ENCODE measurements around the gene COTL1. TPM values are rescaled to one million over a fixed set of nuclear protein-coding genes. Genes with fewer than 3 reads are reported as not detected.

Gene COTL1
- total and polyA plus RNA-seq, 8 donors, result 92.7 to 206 (median 119) TPM

DNA sequence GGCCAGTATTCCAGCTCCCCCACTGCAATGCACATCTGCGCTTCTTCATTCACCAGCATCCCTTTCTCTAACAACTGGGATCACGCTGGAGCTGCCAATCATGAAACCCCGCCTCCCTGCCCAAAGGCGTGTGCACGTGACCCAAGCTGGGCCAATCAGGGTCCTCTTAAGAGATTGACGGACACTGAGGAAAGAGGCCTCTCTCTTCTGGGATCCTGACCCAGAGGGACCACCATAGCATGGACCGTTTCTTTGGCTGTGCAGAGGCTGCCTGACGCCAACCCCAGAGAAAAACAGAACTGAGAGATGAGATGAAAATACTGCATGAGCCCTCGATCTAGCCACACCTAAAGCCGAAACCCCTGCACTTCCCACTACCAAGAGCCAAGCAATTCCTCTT, 32.0 kb downstream of the COTL1 start:
- Histone ChIP-seq H3K36me3 (peaks cover 0 to 67% of the 10 kb centered on the region in 2 donors), H3K27me3 (no peaks in the 10 kb centered on the region), H3K4me1 (peaks cover 0 to 18% of the 10 kb centered on the region in 2 donors), H3K9me3 (no peaks in the 10 kb centered on the region), H3K4me3 (no peak overlapping the region), H3K27ac (peak overlapping the region in 1 of 2 donors; percentile 38)
- ATAC-seq, result peak; percentile 28
- DNase-seq, result no peak
- intact Hi-C loops (cut with DNase I), result no loop called here
- TF ChIP-seq, protein P1, sequence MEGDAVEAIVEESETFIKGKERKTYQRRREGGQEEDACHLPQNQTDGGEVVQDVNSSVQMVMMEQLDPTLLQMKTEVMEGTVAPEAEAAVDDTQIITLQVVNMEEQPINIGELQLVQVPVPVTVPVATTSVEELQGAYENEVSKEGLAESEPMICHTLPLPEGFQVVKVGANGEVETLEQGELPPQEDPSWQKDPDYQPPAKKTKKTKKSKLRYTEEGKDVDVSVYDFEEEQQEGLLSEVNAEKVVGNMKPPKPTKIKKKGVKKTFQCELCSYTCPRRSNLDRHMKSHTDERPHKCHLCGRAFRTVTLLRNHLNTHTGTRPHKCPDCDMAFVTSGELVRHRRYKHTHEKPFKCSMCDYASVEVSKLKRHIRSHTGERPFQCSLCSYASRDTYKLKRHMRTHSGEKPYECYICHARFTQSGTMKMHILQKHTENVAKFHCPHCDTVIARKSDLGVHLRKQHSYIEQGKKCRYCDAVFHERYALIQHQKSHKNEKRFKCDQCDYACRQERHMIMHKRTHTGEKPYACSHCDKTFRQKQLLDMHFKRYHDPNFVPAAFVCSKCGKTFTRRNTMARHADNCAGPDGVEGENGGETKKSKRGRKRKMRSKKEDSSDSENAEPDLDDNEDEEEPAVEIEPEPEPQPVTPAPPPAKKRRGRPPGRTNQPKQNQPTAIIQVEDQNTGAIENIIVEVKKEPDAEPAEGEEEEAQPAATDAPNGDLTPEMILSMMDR (IDR thresholded peaks at IDR 0.05), result no peak

DNA sequence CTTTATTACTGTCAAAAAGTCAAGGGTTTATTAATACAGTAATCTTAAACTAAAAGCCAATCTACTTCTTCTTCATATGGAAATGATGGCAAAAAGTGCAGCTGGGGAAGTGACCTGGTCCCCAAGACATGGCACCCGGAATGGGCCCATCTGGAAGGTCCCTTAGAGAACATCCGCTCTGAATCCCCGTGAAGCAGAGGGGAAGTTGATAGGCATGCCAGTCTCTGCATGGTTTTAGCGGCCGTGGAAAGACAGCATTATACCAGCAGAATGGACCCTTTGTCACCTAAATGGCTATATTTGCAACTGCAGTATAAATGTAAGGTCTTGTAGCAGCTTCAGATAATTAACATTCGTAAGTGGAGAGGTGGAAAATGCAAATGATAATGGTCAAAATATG, 32.4 kb downstream of the COTL1 start:
- no peak for ATAC-seq
- Histone ChIP-seq H3K9me3 (no peaks in the 10 kb centered on the region), H3K27me3 (no peaks in the 10 kb centered on the region), H3K36me3 (peaks cover 0 to 68% of the 10 kb centered on the region in 2 donors), H3K4me1 (peaks cover 0 to 18% of the 10 kb centered on the region in 2 donors), H3K27ac (no peak overlapping the region), H3K4me3 (no peak overlapping the region)
- no peak for DNase-seq
- intact Hi-C loops (cut with DNase I), result no loop called here
- TF ChIP-seq, protein P1 (IDR thresholded peaks at IDR 0.05), result no peak

DNA sequence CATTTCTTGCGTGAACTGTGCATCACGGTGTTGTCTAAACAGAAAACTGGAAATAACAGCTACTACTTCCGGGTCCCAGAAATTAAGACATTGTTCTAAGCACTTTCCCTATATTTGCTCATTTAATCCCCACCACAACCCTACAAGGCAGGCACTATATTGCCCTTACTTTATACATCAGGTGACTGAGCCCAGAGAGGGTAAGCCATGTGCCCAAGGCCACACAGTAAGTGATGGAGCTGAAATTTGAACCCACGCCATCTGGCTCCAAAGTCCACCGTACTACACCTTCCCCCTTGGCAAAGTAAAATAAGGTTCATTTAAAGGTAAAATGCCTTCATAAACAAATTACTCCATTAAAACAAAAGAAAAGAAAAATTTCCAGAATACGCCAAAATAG, 33.2 kb downstream of the COTL1 start:
- Histone ChIP-seq H3K36me3 (peaks cover 0 to 70% of the 10 kb centered on the region in 2 donors), H3K4me1 (peaks cover 0 to 20% of the 10 kb centered on the region in 2 donors), H3K9me3 (no peaks in the 10 kb centered on the region), H3K4me3 (no peak overlapping the region), H3K27me3 (no peaks in the 10 kb centered on the region), H3K27ac (no peak overlapping the region)
- TF ChIP-seq, protein P1 (IDR thresholded peaks at IDR 0.05), result no peak
- intact Hi-C loops (cut with DNase I), result no loop called here
- DNase-seq, result no peak
- ATAC-seq, result no peak

DNA sequence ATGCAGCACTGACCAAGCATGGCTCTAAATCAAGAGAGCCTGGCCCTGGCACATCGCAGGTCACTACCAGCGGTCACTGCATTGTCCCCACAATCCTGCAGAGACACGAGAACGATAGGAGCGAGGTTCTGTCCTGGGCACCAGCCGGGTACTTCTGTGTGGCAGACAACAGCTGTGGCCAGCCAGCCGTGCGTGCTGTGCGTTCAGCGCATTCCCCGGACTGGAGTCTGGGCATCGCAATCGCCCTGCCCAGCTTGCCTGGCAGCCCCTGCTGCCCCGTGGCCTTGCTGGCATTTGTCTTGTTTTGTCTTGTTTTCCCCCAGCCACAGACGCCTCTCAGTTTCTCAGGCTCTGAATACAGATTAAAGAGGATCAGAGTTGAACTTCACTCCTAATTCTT, 33.9 kb downstream of the COTL1 start:
- DNase-seq (no peak), ATAC-seq (no peak)
- TF ChIP-seq, protein P1 (IDR thresholded peaks at IDR 0.05), result no peak
- H3K9me3 ChIP-seq, result no peaks in the 10 kb centered on the region
- H3K27ac ChIP-seq, result no peak overlapping the region
- peaks cover 0 to 21% of the 10 kb centered on the region in 2 donors for H3K4me1 ChIP-seq
- peaks cover 0 to 69% of the 10 kb centered on the region in 2 donors for H3K36me3 ChIP-seq
- no peak overlapping the region for H3K4me3 ChIP-seq
- no peaks in the 10 kb centered on the region for H3K27me3 ChIP-seq
- intact Hi-C loops (cut with DNase I), result no loop called here

DNA sequence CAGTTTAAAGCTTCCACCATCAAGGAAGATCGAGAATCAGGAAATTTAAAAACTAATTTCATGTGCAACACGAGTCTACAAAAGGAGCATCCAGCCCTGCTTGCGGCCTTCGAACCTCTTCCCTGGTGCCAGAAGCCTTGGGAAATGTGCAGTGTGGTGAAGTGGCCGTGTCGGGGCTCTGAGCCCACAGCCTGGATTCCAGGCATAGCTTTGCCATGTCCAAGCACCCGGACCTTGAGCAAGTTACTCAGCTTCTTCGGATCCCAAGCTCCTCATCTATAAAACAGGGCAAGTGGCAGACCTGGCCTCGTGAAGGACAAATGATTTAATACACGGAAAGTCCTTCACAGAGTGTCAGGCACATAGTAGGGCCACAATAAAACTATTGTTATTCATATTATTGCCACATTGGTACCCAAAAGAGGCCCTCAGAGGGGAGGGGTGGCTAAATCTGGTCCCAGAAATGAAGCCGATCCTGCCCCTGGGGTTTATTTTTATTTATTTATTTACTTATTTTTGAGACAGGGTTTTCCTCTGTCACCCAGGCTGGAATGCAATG, 34.8 kb downstream of the COTL1 start:
- Histone ChIP-seq H3K9me3 (no peaks in the 10 kb centered on the region), H3K4me3 (no peak overlapping the region), H3K27ac (no peak overlapping the region), H3K4me1 (peaks cover 0 to 21% of the 10 kb centered on the region in 2 donors), H3K36me3 (peaks cover 0 to 60% of the 10 kb centered on the region in 2 donors), H3K27me3 (no peaks in the 10 kb centered on the region)
- intact Hi-C loops (cut with DNase I), result no loop called here
- TF ChIP-seq, protein P1 (IDR thresholded peaks at IDR 0.05), result no peak
- ATAC-seq, result peak; percentile 70
- no peak for DNase-seq
